Measurements from ENCODE around the gene ZDHHC20.

GRCh38 chr13:21470785-21471184 lies 11.7 kb upstream of the ZDHHC20 start:
- TF ChIP-seq OVOL2 (CRISPR knock-in tag; IDR thresholded peaks at IDR 0.05; ENCODE audit: borderline replicate concordance) (no peak), AR (CRISPR knock-in tag; IDR thresholded peaks at IDR 0.05) (no peak), CTCF (IDR thresholded peaks at IDR 0.05) (no peak), NFYB (CRISPR knock-in tag; conservative IDR thresholded peaks at IDR 0.05; ENCODE audit: low read depth) (no peak), SP1 (CRISPR knock-in tag; conservative IDR thresholded peaks at IDR 0.05) (no peak), IRF1 (CRISPR knock-in tag; IDR thresholded peaks at IDR 0.05) (no peak)

All from WTC11 (cell line).